HG03571 (cell line): ENCODE data around the gene GPATCH8.
"Not testable (repeated sequence)": the region's sequence is repeated elsewhere in the genome, so short reads cannot be mapped to it uniquely, and the experiment has no call there.

Source experiments
- ATAC-seq: cut with Tn5 transposase; IDR thresholded peaks from one replicate; pipeline ENCODE4 v1.9.1; 2021; ENCODE audit not compliant: unreplicated experiment

GPATCH8 gene

GRCh38 chr17:44398692-44399691 lies 104.2 kb downstream of the GPATCH8 start:
- no peak for ATAC-seq

GRCh38 chr17:44397479-44398440 lies 105.4 kb downstream of the GPATCH8 start:
- ATAC-seq, result no peak

GRCh38 chr17:44396946-44397345 lies 106.3 kb downstream of the GPATCH8 start:
- ATAC-seq, result no peak

- ATAC-seq, result no peak
Observed at GRCh38 chr17:44394833-44395232, 108.4 kb downstream of the GPATCH8 start.

DNA sequence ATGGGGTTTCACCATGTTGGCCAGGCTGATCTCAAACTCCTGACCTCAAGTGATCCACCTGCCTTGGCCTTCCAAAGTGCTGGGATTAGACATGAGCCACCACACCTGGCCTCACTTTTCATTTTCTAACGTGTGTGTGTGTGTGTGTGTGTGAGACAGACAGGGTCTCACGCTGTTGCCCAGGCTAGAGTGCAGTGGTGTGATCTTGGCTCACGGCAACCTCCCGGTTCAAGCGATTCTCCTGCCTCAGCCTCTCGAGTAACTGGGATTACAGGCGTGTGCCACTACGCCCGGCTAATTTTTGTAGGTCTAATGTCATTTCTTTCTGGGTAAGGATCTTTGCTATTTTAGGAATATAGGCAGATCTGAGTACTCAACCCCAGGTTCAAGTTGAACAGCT lies 109.1 kb downstream of the GPATCH8 start:
- not testable (repeated sequence) for ATAC-seq

GRCh38 chr17:44390250-44390870 lies 112.8 kb downstream of the GPATCH8 start:
- no peak for ATAC-seq

- no peak for ATAC-seq
Observed at GRCh38 chr17:44389723-44390202, 113.4 kb downstream of the GPATCH8 start.

DNA sequence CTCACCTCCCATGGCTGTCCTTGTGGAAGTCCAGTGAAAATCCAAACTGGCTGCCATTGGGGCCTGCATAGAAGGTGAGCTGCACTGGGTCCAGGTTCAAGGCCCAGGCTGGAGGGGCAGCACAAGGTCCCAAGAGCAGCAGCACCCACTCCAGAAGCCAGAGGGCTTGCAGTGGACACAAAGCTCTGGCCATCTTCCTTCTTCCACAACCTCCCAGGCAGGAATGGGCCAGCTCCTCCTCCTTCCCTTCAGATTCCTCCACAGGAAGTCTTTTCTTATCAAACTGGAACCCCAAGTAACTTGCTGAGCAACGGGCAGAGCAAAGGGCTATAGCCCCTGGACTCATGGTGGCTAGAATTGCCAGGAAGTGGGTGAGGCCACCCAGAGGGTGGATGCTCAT lies 113.9 kb downstream of the GPATCH8 start, which contains the start of gene ITGA2B:
Gene ITGA2B (minus strand): TSS at position 369 of the 400 bp plus-strand sequence. CDS start 176 bp downstream, at position 193.
- ATAC-seq, result no peak

DNA sequence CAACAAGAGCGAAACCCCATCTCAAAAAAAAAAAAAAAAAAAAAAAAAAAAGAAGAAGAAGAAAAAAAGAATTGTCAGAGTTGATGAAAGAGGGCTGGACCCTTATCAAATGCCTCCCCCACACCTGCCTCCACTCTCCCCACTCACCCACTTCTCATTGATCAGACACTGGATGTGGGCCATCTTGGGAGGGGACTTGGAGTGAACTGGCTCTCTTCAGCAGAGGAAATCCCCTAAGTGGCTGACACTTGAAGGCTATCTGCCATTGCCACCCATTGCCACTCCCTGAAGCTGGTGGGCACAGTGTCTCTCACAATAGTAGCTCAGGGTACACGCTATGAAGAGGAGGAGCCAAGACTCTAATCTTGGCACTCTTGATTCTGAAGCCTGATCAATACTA lies 115.4 kb downstream of the GPATCH8 start:
- ATAC-seq, result no peak

GRCh38 chr17:44386182-44386525 lies 117.1 kb downstream of the GPATCH8 start:
- ATAC-seq, result no peak

DNA sequence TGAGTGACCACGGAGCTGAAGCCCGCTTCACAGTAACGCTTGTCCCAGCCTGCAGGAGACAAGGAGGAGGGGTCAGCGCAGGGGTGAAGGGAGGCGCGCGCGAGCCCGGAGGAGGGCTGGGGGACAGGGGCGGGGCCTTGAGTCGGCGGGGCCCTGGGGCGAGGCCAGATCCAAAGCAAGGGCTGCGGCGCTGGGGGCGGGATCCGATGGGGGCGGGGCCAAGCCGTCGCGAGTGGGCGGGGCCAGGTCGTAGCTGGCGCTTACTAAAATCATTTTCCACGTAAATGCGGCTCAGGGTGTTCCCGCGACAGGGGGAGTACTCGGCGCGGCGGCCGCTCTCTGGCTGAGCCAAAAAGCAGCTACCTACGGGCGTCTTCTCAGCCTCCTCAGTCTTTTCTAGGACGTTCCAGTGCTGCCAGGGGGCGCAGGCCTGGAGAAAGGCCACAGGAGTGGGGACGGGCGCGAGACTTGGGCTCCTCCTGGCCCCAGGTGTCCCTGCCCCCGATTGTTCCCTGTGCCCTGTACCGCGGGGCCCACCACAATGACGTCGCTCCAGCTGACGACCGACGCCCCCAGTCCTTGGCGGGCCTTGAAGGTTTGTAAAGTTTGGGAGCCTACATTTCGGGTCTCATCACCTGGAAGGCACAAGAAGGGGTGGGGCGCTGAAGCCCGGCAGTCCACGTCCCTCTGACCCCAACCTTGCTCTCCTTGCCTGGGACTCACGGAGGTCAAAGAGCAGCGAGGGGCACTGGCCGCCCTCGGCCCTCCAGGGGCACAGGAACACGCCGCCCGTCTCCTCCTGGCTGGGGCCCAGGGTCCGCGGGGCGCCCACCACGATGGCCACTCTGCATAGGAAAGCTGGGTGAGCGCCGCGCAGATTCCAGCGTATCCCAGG lies 117.7 kb downstream of the GPATCH8 start:
- ATAC-seq, result no peak

- no peak for ATAC-seq
Observed at GRCh38 chr17:44384823-44385286, 118.4 kb downstream of the GPATCH8 start.

GRCh38 chr17:44384281-44384822 lies 118.9 kb downstream of the GPATCH8 start:
- ATAC-seq, result no peak

DNA sequence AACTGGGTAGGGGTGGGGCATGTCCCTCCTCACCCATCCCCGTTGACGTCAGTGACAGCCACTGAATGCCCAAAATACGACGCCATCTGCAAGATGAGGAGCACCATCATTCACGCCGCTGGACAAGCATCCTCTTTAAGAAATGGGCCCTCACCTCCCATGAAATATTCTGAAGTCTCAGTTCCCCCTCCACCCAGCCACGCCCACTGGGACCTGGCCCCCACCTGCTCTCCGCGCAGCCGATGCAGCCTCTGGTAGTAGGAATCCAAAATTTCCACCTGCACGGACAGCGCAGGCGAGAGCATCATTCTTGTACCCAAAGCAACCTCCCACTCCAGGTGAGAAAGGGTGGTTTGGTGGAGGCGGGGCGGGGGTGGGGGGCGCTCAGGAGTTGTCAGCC lies 119.3 kb downstream of the GPATCH8 start:
- ATAC-seq, result no peak

DNA sequence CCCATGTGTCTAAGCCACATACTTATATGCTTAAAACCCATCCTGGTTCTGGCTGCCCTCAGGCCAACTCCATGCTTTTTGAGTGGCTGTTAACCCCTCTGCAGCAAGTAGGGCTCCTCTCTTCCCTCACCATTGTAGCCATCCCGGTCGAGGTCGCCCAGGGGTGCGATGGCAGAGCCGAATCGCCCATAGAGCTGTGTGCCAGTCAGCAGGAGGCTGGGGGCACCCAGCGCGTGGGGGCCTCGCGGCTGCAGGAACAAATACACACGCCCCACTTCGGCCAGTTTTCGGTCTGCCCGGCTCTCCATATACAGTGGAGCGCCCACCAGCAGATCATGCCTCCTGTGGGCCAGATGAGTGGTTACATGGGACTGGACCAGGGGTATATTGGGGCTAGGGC lies 119.8 kb downstream of the GPATCH8 start:
- ATAC-seq, result no peak

- no peak for ATAC-seq
Observed at GRCh38 chr17:44382917-44383316, 120.3 kb downstream of the GPATCH8 start.

DNA sequence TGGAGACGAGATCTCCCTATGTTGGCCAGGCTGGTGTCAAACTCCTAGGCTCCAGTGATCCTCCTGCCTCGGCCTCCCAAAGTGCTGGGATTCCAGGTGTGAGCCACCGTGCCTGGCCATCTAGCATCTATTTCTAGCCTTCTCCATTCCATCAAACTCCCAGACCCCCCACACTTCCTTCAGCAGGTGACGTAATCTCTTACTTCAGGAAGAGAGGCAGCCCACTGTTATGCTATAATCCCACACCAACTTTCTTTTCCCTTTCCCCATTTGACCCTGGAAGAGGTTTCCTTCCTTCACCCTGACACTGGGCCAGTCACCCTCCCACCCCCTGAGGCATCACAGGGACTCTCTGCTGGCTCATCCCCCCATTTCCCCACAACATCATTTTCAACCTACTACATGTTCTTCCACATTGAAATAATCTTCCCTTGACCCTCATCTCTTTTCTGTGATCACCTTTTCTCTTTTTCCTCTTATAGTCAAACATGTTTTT lies 121.3 kb downstream of the GPATCH8 start:
- no peak for ATAC-seq

DNA sequence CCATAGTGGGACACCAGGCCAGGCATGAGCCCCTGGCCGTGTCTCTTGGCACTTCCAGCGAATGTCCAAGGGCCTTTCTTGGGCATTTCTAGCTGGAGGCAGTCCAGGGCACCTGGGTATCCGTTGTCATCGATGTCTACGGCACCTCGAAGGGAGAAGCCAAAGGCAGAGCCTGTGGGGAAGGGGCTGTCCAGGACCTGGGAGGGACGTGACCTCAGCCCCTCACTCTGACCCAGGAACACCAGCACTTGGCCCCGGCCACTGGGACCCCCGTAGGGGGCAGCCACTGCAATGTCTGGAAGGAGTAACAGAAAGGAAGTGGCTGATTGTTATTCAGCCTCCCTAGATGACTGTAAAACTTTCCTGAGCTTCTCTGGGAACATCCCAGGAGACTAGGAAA lies 122.4 kb downstream of the GPATCH8 start:
- no peak for ATAC-seq

- no peak for ATAC-seq
Observed at GRCh38 chr17:44379887-44380286, 123.3 kb downstream of the GPATCH8 start.
